ENCODE measurements around the gene ADPRS.

Gene ADPRS

DNA sequence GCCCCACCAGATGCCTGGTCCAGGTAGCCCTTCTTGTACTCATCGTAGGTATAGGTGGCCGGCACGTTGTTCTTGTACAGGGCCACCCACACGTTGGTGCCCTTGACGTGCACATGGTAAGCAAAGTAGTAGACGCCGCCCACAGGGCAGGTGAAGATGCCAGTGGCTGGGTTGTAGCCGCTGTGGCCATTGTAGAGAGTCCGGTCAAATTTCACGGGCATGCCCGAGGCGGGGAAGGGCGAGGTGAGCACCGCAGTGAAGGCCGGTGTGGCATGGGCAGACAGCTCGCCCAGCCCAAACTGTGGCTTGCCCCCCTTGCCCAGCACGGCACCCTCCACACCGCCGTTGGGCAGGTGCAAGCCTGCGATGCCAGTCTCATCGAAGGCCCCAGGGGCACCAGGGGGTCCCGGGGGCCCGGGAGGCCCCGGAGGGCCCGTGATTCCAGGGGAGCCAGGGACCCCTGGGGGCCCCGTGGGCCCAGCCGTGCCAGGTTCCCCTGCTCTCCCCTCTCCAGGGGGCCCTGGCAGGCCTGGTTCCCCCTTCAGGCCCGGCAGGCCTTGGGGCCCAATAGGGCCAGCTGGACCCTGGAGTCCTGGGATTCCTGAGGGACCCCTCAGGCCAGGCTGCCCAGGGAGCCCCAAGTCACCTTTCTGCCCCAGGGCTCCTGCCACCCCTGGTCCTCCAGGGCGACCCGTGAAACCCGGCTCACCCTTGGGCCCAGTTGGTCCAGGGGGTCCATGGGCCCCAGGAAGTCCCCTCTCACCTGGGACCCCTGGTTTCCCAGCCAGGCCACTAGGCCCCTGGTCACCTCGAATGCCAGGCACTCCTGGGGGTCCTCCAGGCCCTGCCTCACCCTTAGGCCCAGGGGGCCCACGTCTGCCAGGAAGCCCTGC lies 9.2 kb downstream of the ADPRS start:
- no peak overlapping the region for H3K4me3 ChIP-seq (ENCODE audit: low read length)
- TF ChIP-seq CTCF (IDR thresholded peaks at IDR 0.05; ENCODE audit: insufficient read depth, low read depth, low read length, missing control alignments), result no peak
- DNase-seq (ENCODE audit: low read depth), result no peak

GRCh38 chr1:36098650-36099365 lies 10.1 kb downstream of the ADPRS start:
- DNase-seq (ENCODE audit: low read depth), result no peak
- H3K4me3 ChIP-seq (ENCODE audit: low read length), result no peak overlapping the region
- no peak for TF ChIP-seq CTCF (IDR thresholded peaks at IDR 0.05; ENCODE audit: insufficient read depth, low read depth, low read length, missing control alignments)

DNA sequence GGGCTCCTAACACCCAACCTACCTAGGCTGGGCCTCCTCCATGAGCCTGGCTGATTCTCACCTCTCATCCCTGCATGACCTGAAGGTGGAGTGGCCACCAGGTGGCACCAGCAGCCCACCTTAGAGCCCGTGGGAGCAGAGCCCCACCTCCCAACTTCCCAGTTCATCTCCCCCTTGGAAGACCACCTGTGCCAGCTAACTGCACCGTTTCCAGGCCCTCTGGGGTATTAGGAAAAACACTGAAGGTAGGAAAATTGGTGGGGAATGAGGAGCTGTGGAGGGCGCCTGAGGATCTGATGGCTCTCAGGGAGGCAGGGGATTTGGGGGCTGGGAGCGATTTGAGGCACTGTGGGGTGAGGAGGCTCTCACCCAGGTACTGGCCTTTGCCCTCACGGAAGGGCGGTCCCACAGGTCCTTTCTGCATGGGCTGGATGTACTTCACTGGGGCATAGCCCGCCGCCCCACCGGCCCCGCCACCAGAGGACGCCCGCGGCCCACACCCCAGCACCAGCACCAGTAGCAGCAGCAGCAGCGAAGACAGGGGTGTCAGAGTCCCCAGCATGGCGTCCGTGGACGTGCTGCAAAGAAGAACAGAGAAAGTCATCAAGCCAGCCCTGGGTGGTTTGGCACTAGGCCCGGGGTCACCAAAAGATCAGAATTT lies 11.1 kb downstream of the ADPRS start:
- DNase-seq (ENCODE audit: low read depth), result peak; percentile 75
- no peak overlapping the region for H3K4me3 ChIP-seq (ENCODE audit: low read length)
- peak; percentile 85 for TF ChIP-seq CTCF (IDR thresholded peaks at IDR 0.05; ENCODE audit: insufficient read depth, low read depth, low read length, missing control alignments)

DNA sequence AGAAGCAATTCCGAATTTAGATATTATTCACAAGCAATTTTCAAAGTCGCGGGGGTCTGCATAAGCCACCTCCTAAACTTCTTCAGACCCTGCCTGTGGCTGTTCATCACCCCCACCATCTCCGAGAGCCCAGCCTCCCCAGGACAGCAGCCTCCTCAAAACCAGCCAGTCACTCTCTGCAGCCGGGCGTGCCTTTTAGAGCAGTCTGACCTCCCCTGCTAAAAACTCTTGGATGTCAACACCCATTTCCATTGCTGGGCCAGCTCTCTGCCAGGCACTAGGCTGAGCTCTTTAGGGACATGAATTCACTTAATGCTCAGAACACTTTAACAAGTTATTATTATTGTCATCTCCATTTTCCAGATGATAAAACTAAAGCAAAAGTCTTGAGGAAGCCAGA lies 11.7 kb downstream of the ADPRS start:
- no peak overlapping the region for H3K4me3 ChIP-seq (ENCODE audit: low read length)
- no peak for TF ChIP-seq CTCF (IDR thresholded peaks at IDR 0.05; ENCODE audit: insufficient read depth, low read depth, low read length, missing control alignments)
- no peak for DNase-seq (ENCODE audit: low read depth)

DNA sequence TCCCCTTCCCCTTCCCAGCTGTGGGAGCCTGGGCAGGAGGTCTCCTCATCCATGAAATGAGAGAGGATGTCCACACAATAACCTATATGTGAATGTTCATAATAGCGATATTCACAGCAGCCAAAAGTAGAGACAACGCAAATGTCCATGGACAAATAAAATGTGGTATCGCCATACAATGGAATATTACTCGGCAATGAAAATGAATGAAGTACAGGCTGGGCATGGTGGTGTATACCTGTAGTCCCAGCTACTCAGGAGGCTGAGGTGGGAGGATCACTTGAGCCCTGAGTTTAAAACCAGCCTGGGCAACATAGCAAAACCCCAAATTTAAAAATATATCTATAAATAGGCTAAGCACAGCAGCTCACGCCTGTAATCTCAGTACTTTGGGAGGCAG lies 12.9 kb downstream of the ADPRS start:
- no peak for TF ChIP-seq CTCF (IDR thresholded peaks at IDR 0.05; ENCODE audit: insufficient read depth, low read depth, low read length, missing control alignments)
- no peak for DNase-seq (ENCODE audit: low read depth)
- H3K4me3 ChIP-seq (ENCODE audit: low read length), result no peak overlapping the region

- DNase-seq (ENCODE audit: low read depth), result no peak
- no peak overlapping the region for H3K4me3 ChIP-seq (ENCODE audit: low read length)
- no peak for TF ChIP-seq CTCF (IDR thresholded peaks at IDR 0.05; ENCODE audit: insufficient read depth, low read depth, low read length, missing control alignments)
Measured at GRCh38 chr1:36106269-36106668, 17.6 kb downstream of the ADPRS start.

Data from epithelial cell of esophagus (primary cell).